ENCODE data around the gene FRMD1. TPM values are rescaled to one million over a fixed set of nuclear protein-coding genes. Genes with fewer than 3 reads are reported as not detected.

The FRMD1 gene
- total RNA-seq, 1 experiment from 2014 or later: not detected

GRCh38 chr6:168090706-168091105 is 11.7 kb upstream of the FRMD1 start:
- ChIA-PET RAD21 (ENCODE audit: low non-redundant PET in 1 of 2, low total read pairs in 2 of 2, uncharacterized antibody in 2 of 2, unreplicated experiment in 2 of 2) (no interaction called here), POLR2A (no interaction called here), CTCF (no interaction called here)
- Histone ChIP-seq H3K9ac (ENCODE audit: low read length) (no peak overlapping the region), H3K4me3 (replicated peaks in 1 of 2; ENCODE audit: low read depth in 1 of 2, low read length in 2 of 2) (no peak overlapping the region), H3K9me3 (ENCODE audit: control insufficient read depth in 1 of 2, insufficient read depth in 1 of 2, low read depth in 1 of 2, low read length in 2 of 2) (no peaks in the 10 kb centered on the region), H3K27ac (ENCODE audit: low read depth, low read length) (no peak overlapping the region), H3K9me2 (ENCODE audit: insufficient read depth) (no peaks in the 10 kb centered on the region), H3K4me1 (ENCODE audit: control insufficient read depth in 1 of 2, insufficient read depth in 2 of 2, low read length in 2 of 2) (no peaks in the 10 kb centered on the region), H3K4me2 (ENCODE audit: low read length) (no peak overlapping the region), H2AFZ (ENCODE audit: low read depth, low read length, poor library complexity, severe bottlenecking) (no peak overlapping the region), H3K36me3 (ENCODE audit: control insufficient read depth in 1 of 2, insufficient read depth in 2 of 2, low read length in 2 of 2) (no peaks in the 10 kb centered on the region), H3K27me3 (ENCODE audit: insufficient read depth, low read length) (no peaks in the 10 kb centered on the region), H3K79me2 (ENCODE audit: insufficient read depth, low read length) (no peaks in the 10 kb centered on the region), H4K20me1 (ENCODE audit: insufficient read depth) (no peaks in the 10 kb centered on the region)
- DNase-seq (ENCODE audit: low read depth, low spot score): no peak
- intact Hi-C loops (cut with micrococcal nuclease): no loop called here
- no peak for ATAC-seq
- no TSS peak for BruUV-seq (replicated peaks)
- TF ChIP-seq EZH2phosphoT487 (IDR thresholded peaks at IDR 0.05; ENCODE audit: borderline replicate concordance) (no peak), POLR2A (IDR thresholded peaks at IDR 0.05; ENCODE audit: borderline replicate concordance, extremely low read depth, insufficient read depth, insufficient read length) (no peak), SRF (IDR thresholded peaks at IDR 0.05; ENCODE audit: low read depth) (no peak), JUND (IDR thresholded peaks at IDR 0.05) (no peak), SP1 (IDR thresholded peaks at IDR 0.05; ENCODE audit: low read depth) (no peak), ELF1 (IDR thresholded peaks at IDR 0.05; ENCODE audit: borderline replicate concordance, low read depth) (no peak), ZFX (IDR thresholded peaks at IDR 0.05) (no peak), ZNF274 (IDR thresholded peaks at IDR 0.05; ENCODE audit: low read depth, low read length) (no peak), MAX (IDR thresholded peaks at IDR 0.05) (no peak), CBX3 (IDR thresholded peaks at IDR 0.05; ENCODE audit: low read depth) (no peak), EGR1 (IDR thresholded peaks at IDR 0.05; ENCODE audit: low read depth) (no peak), YY1 (IDR thresholded peaks at IDR 0.05; ENCODE audit: extremely low read depth, insufficient replicate concordance, low read depth, low read length) (no peak)

GRCh38 chr6:168090064-168090690 is 11.2 kb upstream of the FRMD1 start:
- RAD21 ChIA-PET (ENCODE audit: low non-redundant PET in 1 of 2, low total read pairs in 2 of 2, uncharacterized antibody in 2 of 2, unreplicated experiment in 2 of 2): no interaction called here
- no peaks in the 10 kb centered on the region for H3K9me3 ChIP-seq (ENCODE audit: control insufficient read depth in 1 of 2, insufficient read depth in 1 of 2, low read depth in 1 of 2, low read length in 2 of 2)
- CTCF ChIA-PET: no interaction called here
- TF ChIP-seq MAX (IDR thresholded peaks at IDR 0.05): no peak
- TF ChIP-seq RAD21 (IDR thresholded peaks at IDR 0.05; ENCODE audit: low read depth): no peak
- TF ChIP-seq EZH2phosphoT487 (IDR thresholded peaks at IDR 0.05; ENCODE audit: borderline replicate concordance): no peak
- TF ChIP-seq SIN3A (IDR thresholded peaks at IDR 0.05; ENCODE audit: low read depth): no peak
- TF ChIP-seq SP1 (IDR thresholded peaks at IDR 0.05; ENCODE audit: low read depth): no peak
- TF ChIP-seq REST (IDR thresholded peaks at IDR 0.05; ENCODE audit: low read depth): no peak
- TF ChIP-seq ATF3 (IDR thresholded peaks at IDR 0.05): no peak
- no peak for TF ChIP-seq CBX3 (IDR thresholded peaks at IDR 0.05; ENCODE audit: low read depth)
- no peak for TF ChIP-seq EZH2 (IDR thresholded peaks at IDR 0.05)
- no peak for TF ChIP-seq FOSL1 (IDR thresholded peaks at IDR 0.05; ENCODE audit: low read depth)
- TF ChIP-seq POLR2AphosphoS5 (IDR thresholded peaks at IDR 0.05; ENCODE audit: low read depth, low read length): no peak
- no peak for TF ChIP-seq ZNF274 (IDR thresholded peaks at IDR 0.05; ENCODE audit: low read depth, low read length)

More at GRCh38 chr6:168090064-168090690, 11.2 kb upstream of the FRMD1 start:
- Histone ChIP-seq H3K4me3 (replicated peaks in 1 of 2; ENCODE audit: low read depth in 1 of 2, low read length in 2 of 2) (no peak overlapping the region), H2AFZ (ENCODE audit: low read depth, low read length, poor library complexity, severe bottlenecking) (no peak overlapping the region), H3K79me2 (ENCODE audit: insufficient read depth, low read length) (no peaks in the 10 kb centered on the region), H4K20me1 (ENCODE audit: insufficient read depth) (no peaks in the 10 kb centered on the region), H3K4me2 (ENCODE audit: low read length) (no peak overlapping the region), H3K4me1 (ENCODE audit: control insufficient read depth in 1 of 2, insufficient read depth in 2 of 2, low read length in 2 of 2) (no peaks in the 10 kb centered on the region), H3K27ac (ENCODE audit: low read depth, low read length) (no peak overlapping the region), H3K36me3 (ENCODE audit: control insufficient read depth in 1 of 2, insufficient read depth in 2 of 2, low read length in 2 of 2) (no peaks in the 10 kb centered on the region), H3K9me2 (ENCODE audit: insufficient read depth) (no peaks in the 10 kb centered on the region), H3K9ac (ENCODE audit: low read length) (no peak overlapping the region), H3K27me3 (ENCODE audit: insufficient read depth, low read length) (no peaks in the 10 kb centered on the region)
- intact Hi-C loops (cut with micrococcal nuclease): no loop called here
- POLR2A ChIA-PET: no interaction called here
- BruUV-seq (replicated peaks): no TSS peak
- ATAC-seq (no peak), DNase-seq (ENCODE audit: low read depth, low spot score) (no peak)

Measured in HCT116 (cell line).